ENCODE data around the gene ADAMTS14. TPM values are rescaled to one million over a fixed set of nuclear protein-coding genes. Genes with fewer than 3 reads are reported as not detected.

Gene ADAMTS14
- total RNA-seq, 1 donor from 2014 or later, result 1.4 TPM

GRCh38 chr10:70774810-70775678, 102.7 kb downstream of the ADAMTS14 start:
- Mint-ChIP-seq H3K9me3 (no peaks in the 10 kb centered on the region), H3K4me3 (no peak overlapping the region), H3K27ac (no peak overlapping the region), H3K27me3 (peaks cover 5% of the 10 kb centered on the region), H3K36me3 (no peaks in the 10 kb centered on the region), H3K4me1 (ENCODE audit: unreplicated experiment) (peaks cover 11% of the 10 kb centered on the region)
- TF ChIP-seq CTCF (conservative IDR thresholded peaks at IDR 0.05), result no peak
- DNase-seq (ENCODE audit: extremely low spot score, unreplicated experiment), result no peak

- no peak overlapping the region for H3K27ac Mint-ChIP-seq
- no peak for DNase-seq (ENCODE audit: extremely low spot score, unreplicated experiment)
- no peak for TF ChIP-seq CTCF (conservative IDR thresholded peaks at IDR 0.05)
- H3K36me3 Mint-ChIP-seq, result no peaks in the 10 kb centered on the region
- no peak overlapping the region for H3K4me3 Mint-ChIP-seq
- no peaks in the 10 kb centered on the region for H3K9me3 Mint-ChIP-seq
- peaks cover 5% of the 10 kb centered on the region for H3K27me3 Mint-ChIP-seq
- peaks cover 11% of the 10 kb centered on the region for H3K4me1 Mint-ChIP-seq (ENCODE audit: unreplicated experiment)
Measured at GRCh38 chr10:70775679-70776454, 103.6 kb downstream of the ADAMTS14 start.

GRCh38 chr10:70776455-70777005, 104.2 kb downstream of the ADAMTS14 start:
- Mint-ChIP-seq H3K36me3 (no peaks in the 10 kb centered on the region), H3K27me3 (peaks cover 5% of the 10 kb centered on the region), H3K4me1 (ENCODE audit: unreplicated experiment) (peaks cover 11% of the 10 kb centered on the region), H3K27ac (no peak overlapping the region), H3K9me3 (no peaks in the 10 kb centered on the region), H3K4me3 (no peak overlapping the region)
- TF ChIP-seq CTCF (conservative IDR thresholded peaks at IDR 0.05), result no peak
- DNase-seq (ENCODE audit: extremely low spot score, unreplicated experiment), result no peak

DNA sequence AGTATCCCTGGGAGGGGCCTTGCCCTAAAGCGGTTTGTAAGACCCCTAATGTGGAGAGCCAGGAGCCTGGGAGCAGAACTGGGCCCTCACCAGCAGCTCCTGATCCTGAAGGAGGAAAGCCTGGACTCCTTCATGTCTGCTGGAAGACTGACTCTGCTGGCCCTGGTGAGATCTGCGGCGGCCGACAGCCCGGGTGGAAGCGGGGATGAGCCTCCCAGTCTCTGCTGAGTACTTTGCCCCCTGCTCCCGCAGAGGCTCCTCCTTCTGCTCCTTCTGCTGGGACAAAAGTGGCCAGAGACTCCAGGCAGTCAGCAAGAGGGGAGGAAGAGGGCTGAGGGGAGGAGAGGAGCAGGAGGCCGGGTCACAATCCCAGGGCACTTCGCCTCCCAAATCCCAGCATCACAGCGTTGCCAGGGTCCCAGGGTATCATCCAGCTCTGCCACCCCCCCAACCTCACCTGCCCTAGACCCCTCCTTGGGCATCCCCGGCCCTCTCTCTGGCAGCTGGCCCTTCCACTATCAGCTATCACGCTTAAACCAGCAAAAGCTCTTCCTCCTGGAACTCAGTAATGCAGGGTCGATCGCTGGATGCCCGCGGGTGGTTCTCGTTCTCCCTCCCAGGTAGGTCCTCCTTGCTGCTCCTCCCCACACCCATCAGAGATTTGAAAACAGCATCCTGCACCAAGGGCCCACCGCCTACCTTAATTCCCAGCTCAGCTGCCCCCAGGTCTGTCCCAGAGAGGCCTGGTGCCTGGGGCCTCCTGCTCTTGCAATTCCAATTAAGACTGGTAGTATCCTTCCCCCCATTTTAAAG, 105.0 kb downstream of the ADAMTS14 start:
- no peak for TF ChIP-seq CTCF (conservative IDR thresholded peaks at IDR 0.05)

GRCh38 chr10:70778267-70778924, 106.1 kb downstream of the ADAMTS14 start:
- no peaks in the 10 kb centered on the region for H3K9me3 Mint-ChIP-seq
- no peaks in the 10 kb centered on the region for H3K36me3 Mint-ChIP-seq
- H3K27ac Mint-ChIP-seq, result no peak overlapping the region
- DNase-seq (ENCODE audit: extremely low spot score, unreplicated experiment), result no peak
- H3K4me3 Mint-ChIP-seq, result no peak overlapping the region
- no peaks in the 10 kb centered on the region for H3K27me3 Mint-ChIP-seq
- TF ChIP-seq CTCF (conservative IDR thresholded peaks at IDR 0.05), result no peak
- H3K4me1 Mint-ChIP-seq (ENCODE audit: unreplicated experiment), result peaks cover 11% of the 10 kb centered on the region

More for the DNA sequence above, 105.0 kb downstream of the ADAMTS14 start:
- Mint-ChIP-seq H3K9me3 (no peaks in the 10 kb centered on the region), H3K4me3 (no peak overlapping the region), H3K4me1 (ENCODE audit: unreplicated experiment) (peaks cover 11% of the 10 kb centered on the region), H3K27ac (no peak overlapping the region), H3K27me3 (no peaks in the 10 kb centered on the region), H3K36me3 (no peaks in the 10 kb centered on the region)
- DNase-seq (ENCODE audit: extremely low spot score, unreplicated experiment), result no peak
